HG03575 (cell line): ENCODE measurements around the gene FTCD.
"Not testable (repeated sequence)": the region's sequence is repeated elsewhere in the genome, so short reads cannot be mapped to it uniquely, and the experiment has no call there.

ENCODE experiments used
- ATAC-seq: cut with Tn5 transposase; IDR thresholded peaks from one replicate; pipeline ENCODE4 v1.9.1; 2021; ENCODE audit not compliant: unreplicated experiment, insufficient number of reproducible peaks, low FRiP score; ENCODE audit errors: extremely low read depth

Gene FTCD

DNA sequence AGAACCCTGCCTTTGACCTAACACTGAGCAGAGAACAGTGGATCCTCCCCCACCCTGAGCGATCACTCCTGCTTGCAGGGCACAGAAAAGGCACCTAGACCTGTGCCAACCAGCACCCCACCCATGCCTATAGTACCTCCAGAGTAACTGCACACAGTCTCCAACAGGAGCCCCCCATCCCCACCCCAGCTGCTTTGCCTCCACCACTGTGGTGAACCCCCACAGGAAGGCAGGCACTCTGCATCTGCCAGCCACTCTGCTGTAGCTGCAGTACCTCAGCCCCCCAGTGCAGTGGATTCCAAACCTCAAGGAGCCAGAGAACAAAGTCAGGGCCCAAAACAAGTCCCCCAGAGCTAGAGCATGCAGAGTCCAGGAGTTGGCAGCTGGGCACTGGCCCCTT is 18.2 kb upstream of the FTCD start:
- ATAC-seq: no peak

DNA sequence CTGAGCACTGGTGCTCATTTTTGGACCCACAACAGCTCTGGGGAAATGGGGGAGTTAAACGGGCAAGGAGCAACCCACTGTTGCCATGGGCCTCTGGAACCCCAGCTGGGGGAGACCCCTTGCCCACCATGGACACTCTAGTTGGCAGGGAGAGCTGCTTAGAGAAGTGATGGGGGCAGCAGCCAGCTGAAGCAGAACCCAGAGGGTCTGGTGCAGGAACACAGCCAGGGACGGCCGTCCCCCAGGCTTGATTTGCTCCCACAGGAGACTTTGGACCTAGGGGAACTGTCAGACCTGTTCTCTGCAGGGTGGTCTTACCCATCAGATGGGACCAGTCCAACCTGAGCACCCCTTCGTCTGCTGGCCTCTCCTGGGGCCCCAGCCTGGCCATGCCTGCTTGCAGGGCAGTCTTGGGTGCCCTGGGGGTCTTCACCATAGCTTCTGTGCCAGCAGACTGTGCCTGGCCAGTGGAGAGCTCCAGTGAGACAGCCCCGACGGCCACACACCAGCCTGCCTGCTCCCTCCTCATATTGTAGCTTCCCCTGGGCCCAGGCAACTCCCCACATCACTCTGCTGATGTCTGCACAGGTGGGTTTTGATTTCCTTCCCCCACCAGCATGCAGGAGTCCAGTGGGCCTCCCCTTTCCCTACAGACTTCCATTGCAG is 17.6 kb upstream of the FTCD start:
- no peak for ATAC-seq

DNA sequence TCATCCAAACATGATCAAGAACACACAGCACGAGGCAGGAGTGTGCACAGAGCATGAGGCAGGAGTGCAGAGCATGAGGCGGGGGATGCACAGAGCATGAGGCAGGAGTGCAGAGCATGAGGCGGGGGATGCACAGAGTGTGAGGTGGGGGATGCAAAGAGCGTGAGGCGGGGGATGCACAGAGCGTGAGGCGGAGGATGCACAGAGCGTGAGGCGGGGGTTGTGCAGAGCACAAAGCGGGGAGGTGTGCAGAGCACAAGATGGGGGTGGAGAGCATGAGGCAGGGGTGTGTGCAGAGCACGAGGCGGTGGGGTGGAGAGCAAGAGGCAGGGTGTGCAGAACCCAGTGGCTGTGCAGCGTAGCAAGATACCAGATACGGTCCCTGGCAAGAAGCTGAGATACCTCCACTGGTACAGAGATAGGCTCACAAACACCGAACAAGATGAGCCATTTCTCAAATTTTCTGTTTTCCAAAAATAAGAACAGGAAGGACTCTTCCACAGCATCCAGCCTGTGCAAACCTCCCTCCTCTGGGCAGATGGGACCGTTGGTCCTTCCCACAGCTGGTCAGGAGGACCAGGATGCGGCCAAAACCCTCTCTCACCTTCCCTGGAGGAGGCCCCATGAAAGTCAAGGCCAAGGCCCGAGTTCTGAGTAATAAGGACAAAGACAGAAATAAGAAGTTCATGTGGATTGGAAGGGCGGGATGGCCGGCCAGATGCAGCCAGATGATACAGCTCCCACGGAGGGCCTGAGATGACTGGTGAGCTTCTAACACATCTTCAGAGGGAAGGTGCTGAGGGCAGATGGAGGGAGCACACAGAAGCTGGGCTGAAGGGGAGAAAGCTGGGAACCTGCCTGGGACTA is 16.9 kb upstream of the FTCD start:
- ATAC-seq: no peak

DNA sequence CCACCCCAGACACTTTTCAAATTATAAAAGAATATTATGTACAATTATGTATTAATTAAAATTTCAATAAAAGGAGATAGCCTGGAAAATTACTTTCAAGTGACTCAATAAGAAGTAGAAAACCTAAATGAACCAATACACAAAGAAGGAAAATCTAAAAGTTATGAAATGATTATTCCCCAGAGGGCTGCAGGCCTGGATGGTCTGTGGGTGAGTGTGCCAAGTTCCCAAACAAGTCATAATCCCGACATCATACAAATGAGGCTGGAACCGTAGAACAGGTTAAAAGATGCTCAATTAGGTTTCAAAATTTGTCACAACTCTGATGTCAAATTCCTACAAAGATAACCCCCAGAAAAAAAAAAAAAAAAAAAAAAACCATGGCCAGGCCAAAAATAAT is 16.2 kb upstream of the FTCD start:
- ATAC-seq: no peak

DNA sequence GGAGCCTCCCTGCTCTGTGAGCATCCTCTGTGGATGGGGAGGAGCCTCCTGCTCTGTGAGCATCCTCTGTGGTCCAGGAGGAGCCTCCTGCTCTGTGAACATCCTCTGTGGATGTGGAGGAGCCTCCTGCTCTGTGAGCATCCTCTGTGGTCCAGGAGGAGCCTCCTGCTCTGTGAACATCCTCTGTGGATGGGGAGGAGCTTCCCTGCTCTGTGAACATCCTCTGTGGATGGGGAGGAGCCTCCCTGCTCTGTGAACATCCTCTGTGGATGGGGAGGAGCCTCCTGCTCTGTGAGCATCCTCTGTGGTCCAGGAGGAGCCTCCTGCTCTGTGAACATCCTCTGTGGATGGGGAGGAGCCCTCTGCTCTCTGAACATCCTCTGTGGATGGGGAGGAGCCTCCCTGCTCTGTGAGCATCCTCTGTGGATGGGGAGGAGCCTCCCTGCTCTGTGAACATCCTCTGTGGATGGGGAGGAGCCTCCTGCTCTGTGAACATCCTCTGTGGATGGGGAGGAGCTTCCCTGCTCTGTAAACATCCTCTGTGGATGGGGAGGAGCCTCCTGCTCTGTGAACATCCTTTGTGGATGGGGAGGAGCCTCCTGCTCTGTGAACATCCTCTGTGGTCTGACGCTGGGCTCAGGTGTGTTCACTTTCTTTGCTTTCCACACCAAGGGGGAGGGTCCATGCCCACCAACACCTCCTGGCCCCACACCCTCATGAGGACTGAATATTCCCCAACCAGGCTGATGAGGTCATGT is 15.2 kb upstream of the FTCD start:
- ATAC-seq: not testable (repeated sequence)

DNA sequence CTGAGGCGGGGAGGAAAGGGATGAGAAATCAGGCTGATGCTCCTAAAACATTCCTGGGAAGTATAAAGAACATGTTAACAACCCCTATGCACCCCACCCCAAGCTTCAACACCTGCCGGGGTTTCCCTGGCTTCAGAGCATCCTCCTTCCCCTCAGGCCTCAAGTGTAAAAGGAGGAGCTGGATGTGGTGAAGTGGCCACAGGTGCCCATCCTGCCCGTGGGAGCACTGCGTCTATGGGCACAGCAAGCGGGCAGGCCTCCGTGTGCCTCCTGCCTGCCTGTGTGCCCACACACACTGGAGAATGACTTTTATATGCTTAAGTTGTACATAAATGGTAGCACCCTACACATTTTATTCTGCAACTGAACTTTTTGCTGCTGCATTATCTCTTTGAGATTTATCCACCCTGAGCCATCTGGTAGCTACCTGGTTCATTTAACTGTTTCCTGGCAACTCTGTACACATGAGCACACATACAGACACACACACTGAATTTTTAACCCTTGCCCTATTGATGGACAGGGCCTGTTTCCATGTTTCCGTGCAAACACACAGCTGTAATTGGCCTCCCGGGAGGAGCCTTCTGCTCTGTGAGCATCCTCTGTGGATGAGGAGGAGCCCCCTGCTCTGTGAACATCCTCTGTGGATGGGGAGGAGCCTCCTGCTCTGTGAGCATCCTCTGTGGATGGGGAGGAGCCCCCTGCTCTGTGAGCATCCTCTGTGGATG is 13.4 kb upstream of the FTCD start:
- no peak for ATAC-seq

DNA sequence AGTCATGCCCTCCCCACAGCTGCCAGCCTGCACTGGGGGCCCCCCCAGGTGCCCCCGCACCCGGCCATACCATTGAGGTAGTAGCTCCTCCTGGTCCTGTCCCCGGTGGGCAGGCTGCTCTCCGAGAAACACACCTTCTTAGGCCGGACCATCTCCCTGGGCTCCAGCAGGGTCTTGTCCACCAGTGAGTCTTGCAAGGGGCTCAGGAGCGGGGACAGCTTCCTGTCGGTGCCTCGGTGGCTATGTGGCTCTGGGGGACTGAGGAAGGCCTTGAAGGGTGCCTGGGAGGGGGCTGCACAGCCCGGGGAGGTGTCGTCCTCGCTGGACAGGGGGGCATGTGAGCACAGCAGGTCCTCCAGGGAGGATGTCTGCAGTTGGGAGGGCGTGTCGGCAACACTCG is 12.9 kb upstream of the FTCD start:
- ATAC-seq: no peak

DNA sequence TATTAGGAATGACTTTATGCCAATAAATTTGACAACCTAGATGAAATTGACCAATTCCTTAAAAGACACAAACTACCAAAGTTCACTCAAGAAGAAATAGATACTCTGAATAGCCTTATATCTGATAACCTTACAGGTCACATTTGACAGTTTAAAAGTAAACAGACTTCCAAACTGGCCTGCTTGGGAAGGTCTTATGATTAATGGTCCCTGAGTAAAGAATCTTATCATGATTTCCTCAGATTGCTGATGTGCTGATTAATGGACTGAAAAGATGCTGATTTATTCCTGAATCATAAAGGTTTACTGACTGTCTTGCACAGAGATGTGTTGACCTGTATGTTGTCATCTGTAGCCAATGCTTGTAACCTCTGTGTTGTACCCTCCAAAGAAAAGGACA is 9.7 kb upstream of the FTCD start:
- ATAC-seq: no peak

DNA sequence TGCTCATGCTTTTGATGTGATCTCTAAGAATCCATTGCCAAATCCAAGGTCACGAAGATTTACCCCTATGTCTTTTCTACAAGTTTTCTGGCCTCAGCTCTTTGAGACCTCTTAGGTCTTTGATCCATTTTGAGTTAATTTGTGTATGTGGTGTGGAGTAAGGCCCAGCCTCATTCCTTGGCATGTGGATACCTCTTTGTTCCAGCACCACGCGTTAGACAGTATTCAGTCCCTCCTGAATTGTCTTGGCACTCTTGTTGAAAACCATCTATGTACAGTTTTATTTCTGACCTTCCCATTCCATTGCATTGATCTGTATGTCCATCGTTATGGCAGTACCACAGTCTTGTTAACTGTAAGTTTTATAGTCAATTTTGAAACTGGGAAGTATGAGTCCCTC is 8.0 kb upstream of the FTCD start:
- no peak for ATAC-seq

DNA sequence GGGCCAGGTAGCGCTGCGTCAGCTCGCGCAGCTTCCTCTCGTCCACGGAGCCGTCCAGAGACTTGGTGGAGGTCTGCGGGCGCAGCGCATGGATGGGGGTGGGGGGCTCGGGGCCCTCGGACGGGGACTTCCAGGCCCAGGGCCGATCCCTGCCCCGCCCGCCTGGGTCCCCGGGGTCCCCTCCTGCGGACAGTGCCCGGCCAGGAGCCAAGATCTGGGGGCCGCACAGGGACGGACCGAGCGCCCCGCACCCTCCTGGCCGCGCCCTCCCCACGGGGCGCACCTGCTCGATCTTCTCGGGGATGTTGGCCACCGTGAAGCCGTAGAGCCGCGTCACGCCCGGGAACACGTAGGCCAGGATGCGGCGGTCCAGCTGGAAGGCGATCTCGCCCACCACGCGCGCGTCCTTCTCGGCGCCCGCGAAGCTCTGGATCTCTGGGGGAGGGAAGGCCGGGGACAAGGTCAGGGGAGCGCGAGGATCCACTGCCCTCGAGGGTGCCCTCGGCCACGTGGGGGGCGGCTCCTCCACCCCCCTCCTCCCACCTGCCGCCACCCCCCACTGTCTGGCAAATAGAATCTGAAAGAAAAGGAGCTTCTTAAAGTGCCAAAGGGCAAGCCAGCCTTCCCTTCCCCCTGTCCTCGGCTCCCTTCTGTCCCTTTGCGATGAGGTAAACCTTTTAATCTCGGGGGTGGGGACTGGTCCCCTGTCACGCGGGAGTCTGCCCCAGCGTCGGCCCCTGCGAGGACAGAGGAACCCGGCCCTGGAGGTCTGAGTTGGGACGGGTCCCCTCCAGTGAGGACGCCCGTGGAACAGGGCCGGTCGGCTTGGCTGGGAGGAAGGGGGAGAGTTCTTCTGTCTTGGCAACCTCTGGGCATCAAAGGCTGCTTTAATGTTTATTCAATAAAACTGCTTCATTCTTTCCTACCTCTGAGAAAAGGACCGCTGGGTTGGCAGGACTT is 6.5 kb upstream of the FTCD start:
- ATAC-seq: no peak

DNA sequence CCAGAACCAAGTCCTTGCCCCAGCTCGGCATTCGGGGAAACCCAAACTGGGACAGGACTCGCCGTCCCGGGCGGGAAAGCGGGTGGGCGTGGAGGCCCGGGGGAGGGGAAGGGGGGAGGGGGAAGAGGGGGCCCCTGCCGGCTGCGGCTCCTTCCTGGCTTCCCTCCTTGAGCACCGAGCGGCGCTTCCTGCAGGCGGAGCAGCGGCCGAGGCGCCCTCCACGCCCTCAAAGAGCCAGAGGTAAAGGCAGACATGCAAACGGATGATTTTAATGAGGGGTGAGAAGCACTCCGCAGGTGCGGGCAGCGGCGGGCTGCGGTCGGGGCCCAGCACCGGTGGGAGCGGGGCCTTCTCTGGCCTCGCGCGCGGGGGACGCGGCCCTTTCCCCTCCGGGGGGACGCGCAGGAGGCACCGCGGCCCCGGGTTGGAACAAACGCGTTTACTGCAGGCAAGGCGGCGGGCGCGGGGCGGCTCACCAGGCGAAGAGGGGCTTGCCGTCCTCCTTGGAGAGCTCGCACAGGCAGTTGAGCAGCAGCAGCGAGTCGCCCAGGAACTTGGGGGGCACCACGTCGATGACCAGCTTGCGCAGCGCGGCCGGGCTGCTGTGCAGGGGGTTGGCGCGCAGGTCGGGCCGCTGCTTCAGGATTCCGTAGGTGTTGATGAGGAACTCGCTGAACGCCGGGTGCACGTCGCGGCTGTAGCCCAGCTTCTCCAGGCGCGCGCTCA is 5.7 kb upstream of the FTCD start:
- ATAC-seq: no peak

DNA sequence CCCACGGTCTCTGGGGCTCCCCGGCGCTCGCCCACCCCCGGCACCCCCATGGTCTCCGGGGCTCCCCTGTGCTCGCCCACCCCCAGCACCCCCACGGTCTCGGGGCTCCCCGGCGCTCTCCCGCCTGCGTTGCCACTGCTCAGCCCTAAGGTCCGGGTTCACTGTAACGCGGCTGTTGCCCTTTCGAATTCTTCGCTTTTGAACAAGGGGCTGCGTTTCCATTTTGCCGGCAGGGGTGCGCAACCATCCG is 5.2 kb upstream of the FTCD start:
- no peak for ATAC-seq

DNA sequence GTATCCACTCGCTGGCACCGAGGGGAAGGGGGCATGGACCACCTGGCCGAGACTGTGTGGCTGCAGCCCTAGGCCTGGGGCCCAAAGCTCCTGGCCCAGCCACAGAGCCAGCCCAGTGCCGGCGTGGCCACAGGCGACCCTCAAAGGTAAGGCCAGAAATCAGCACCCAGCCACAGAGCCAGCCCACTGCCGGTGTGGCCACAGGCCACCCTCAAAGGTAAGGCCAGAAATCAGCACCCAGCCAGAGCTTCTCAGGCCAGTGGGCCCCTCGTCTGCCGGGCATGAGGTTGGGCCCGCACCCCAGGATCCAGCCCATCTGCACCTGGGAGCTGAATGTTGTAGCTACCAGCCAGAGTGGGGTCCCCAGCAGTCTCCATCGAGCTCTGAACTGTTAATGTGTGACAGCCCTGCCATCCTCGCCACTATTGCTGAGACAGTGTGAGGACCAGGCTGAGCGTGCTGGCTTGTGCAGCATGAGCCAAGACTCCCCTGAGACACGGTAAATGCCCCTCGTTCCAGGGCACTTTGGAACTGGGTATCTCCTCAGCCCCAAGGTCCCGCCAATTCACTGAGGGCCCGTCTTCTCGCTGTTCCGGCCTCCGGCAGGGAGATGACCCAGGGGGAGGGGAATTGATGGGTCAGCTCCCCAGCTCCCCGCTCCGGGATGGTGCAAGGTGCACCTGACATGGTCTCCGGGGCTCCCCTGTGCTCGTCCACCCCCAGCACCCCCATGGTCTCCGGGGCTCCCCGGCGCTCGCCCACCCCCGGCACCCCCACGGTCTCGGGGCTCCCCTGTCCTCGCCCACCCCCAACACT is 4.7 kb upstream of the FTCD start:
- no peak for ATAC-seq

DNA sequence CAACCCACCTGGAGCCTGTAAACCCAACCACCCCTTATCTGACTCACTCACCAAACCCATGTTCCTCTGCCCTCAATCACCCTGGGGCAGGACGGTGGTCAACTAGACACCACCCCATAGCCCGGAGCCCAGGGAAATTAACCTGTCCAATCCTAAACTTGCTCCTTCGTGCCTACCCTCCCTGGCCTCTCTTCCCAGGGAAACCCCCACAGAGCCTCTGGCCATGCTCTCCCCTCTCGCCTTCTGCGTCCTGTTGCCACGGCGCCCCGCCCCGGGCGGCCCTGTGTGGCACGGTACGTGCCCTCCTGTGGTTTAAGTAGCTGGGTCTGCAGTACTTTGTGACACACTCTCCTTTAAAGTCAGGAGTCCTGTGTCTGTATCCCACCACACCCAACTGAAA is 4.0 kb upstream of the FTCD start:
- no peak for ATAC-seq

DNA sequence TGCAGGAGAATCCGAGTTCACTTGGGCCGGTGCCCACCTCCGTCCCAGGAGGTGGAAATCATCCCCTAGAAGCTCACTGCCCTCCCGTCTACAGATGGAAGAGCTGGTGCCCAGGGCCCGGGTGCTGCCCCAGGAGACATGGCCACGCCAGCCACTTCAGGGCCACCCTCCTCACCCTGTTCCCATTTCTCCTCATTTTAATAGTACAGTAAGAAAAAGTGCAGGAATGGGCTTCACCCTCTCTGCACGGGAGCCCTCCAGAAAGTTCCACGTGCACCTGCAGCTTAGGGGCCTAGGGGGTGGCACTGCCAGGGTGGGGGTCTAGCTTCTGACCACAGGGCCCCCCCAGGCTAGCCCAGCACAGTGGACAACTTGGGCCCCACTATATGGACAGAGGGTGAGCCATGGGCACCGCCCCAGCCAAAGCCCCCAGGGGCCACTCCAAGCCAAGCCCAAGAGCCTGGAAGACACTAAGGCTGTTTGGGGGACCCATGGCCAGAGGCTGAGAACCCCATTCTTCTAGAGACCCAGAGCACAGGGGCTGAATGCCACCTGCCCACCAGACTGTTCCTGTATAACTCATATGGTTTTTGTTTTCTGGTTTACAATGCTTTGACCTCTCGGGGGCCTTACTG is 3.4 kb upstream of the FTCD start:
- no peak for ATAC-seq

DNA sequence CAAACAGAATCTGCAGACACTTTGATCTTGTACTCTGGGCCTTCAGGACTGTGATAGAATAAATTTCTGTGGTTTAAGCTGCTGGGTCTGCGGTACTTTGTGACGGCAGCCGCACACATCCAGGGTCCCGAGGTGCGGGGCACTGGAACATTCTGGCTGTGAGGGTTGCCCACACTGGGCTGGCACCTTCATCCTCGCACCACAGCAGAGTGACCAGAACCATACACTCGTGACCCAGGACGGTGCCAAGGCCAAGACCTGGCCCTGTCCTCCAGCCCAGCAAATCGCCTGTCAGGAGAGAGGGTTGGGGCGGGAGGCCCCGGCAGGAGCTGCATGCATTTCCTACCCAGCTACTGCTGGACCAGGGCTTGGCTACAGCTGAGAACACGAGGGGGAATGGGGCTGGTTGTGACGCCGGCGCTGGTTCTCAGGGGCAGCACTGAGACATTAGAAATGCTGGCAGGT is 2.6 kb upstream of the FTCD start:
- no peak for ATAC-seq
